Sigmoid colon (tissue), 7 donors: ENCODE measurements around the gene CD276. TPM values are rescaled to one million over a fixed set of nuclear protein-coding genes. Genes with fewer than 3 reads are reported as not detected.

ENCODE experiments used
- DNase-seq: peaks from one replicate; pipeline ENCODE4 v3.0.0-alpha.2; 2019
- H3K27ac ChIP-seq, 4 donors: fragments of 200-600 bp; sonication (generic); one replicate each; pipeline ENCODE4 v1.5.1; 2016 to 2019; ENCODE audit warnings: mild to moderate bottlenecking in 1 of 4
- H3K27me3 ChIP-seq, 3 donors: fragments of 200-600 bp; sonication (generic); one replicate each; pipeline ENCODE4 v1.5.1; 2019; ENCODE audit warnings: mild to moderate bottlenecking in 1 of 3
- H3K36me3 ChIP-seq, 4 donors: fragments of 200-600 bp; sonication (generic); one replicate each; pipeline ENCODE4 v1.5.1; 2016 to 2019
- H3K4me1 ChIP-seq, 4 donors: fragments of 200-600 bp; sonication (generic); one replicate each; pipeline ENCODE4 v1.5.1; 2017 to 2019
- H3K4me3 ChIP-seq, 4 donors: fragments of 200-600 bp; sonication (generic); one replicate each; pipeline ENCODE4 v1.5.1; 2017 to 2019; ENCODE audit warnings: mild to moderate bottlenecking in 2 of 4, moderate library complexity in 1 of 4
- H3K9me3 ChIP-seq, 4 donors: fragments of 200-600 bp in 3 of 4; sonication (generic) in 3 of 4; one replicate each; pipeline versions ENCODE4 v1.5.1 to v1.6.1; 2013 to 2019
- EP300 ChIP-seq, 4 donors: sonication (generic); formaldehyde crosslinking; IDR thresholded peaks; one replicate each; pipeline ENCODE4 v1.6.1; 2017; ENCODE audit warnings: antibody characterized with exemption in 4 of 4
- POLR2A ChIP-seq, 2 donors: fragments of 450-650 bp; IDR thresholded peaks; one replicate each; pipeline ENCODE4 v1.6.1; 2016; ENCODE audit warnings: antibody characterized with exemption in 2 of 2, mild to moderate bottlenecking in 2 of 2, moderate library complexity in 2 of 2
- POLR2AphosphoS5 ChIP-seq, 4 donors: sonication (generic); formaldehyde crosslinking; IDR thresholded peaks; one replicate each; pipeline ENCODE4 v1.6.1; 2017; ENCODE audit warnings: antibody characterized with exemption in 4 of 4
- WGBS, 2 donors: extraction: QIAGEN DNeasy Blood & Tissue Kit; methylation state at CpG; one replicate each; pipeline ENCODE4 v1.1.7; 2013; 5-methylcytosine and 5-hydroxymethylcytosine counted together
- intact Hi-C: fragments of 100-400 bp; cut with DNase I; formaldehyde crosslinking; loops from one replicate; pipeline ENCODE4 v1.15.1; 2023
- polyA plus RNA-seq, 3 donors: library from polyadenylated mRNA; stranded (reverse); fragments of 200-250 nt; gene quantifications; one replicate each; pipeline ENCODE4 v1.2.3, GENCODE V29; 2013
- total RNA-seq, 4 donors: library from RNA; depleted of rRNA; stranded (reverse); fragments of >200 nt; gene quantifications; one replicate each; pipeline ENCODE4 v1.1.0, GENCODE V29; 2016
- TF ChIP-seq, protein P1 (sequence below), 4 experiments: fragments of 450-650 bp in 3 of 4; fragments of 200-600 bp in 1 of 4; IDR thresholded peaks; one replicate each; pipeline ENCODE4 v1.5.1; 2016 to 2019; ENCODE audit warnings: antibody characterized with exemption in 4 of 4, mild to moderate bottlenecking in 3 of 4, moderate library complexity in 2 of 4
- donor health status: healthy with polysubstance abuse.
- donor health status: Bipolar disorder and iron deficiency.
- donor health status: healthy.

The CD276 gene
- total and polyA plus RNA-seq, 7 donors: 15.7 to 59.8 (median 29.8) TPM

GRCh38 chr15:73741321-73741836 lies 57.2 kb downstream of the CD276 start:
- TF ChIP-seq EP300 (IDR thresholded peaks at IDR 0.05) (no peak), POLR2AphosphoS5 (IDR thresholded peaks at IDR 0.05) (no peak), POLR2A (IDR thresholded peaks at IDR 0.05) (no peak)
- TF ChIP-seq, protein P1, sequence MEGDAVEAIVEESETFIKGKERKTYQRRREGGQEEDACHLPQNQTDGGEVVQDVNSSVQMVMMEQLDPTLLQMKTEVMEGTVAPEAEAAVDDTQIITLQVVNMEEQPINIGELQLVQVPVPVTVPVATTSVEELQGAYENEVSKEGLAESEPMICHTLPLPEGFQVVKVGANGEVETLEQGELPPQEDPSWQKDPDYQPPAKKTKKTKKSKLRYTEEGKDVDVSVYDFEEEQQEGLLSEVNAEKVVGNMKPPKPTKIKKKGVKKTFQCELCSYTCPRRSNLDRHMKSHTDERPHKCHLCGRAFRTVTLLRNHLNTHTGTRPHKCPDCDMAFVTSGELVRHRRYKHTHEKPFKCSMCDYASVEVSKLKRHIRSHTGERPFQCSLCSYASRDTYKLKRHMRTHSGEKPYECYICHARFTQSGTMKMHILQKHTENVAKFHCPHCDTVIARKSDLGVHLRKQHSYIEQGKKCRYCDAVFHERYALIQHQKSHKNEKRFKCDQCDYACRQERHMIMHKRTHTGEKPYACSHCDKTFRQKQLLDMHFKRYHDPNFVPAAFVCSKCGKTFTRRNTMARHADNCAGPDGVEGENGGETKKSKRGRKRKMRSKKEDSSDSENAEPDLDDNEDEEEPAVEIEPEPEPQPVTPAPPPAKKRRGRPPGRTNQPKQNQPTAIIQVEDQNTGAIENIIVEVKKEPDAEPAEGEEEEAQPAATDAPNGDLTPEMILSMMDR (IDR thresholded peaks at IDR 0.05): no peak
- intact Hi-C loops: no loop called here
- no peaks in the 10 kb centered on the region for H3K9me3 ChIP-seq

DNA sequence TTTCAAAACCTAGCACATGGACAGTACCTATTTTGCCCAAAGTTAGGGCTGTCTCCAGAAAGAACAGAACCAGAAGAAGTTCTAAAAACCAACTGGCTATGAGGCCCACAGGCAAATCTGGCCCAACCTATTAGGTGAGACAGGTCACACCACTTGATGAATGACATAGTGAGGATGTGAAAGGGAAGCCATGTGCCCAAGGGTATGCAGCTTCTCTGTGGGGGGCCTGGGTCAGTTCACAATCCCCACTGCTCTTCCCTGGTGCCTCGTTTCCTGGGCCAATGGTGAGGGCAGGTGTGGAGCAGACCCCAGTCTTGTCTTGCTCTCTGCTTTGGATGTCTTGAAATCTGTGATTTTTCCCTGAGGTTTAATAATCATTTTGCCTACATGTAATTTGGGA lies 60.1 kb downstream of the CD276 start:
- TF ChIP-seq POLR2A (IDR thresholded peaks at IDR 0.05) (no peak), EP300 (IDR thresholded peaks at IDR 0.05) (no peak), POLR2AphosphoS5 (IDR thresholded peaks at IDR 0.05) (no peak)
- TF ChIP-seq, protein P1 (IDR thresholded peaks at IDR 0.05): no peak
- 69 to 75% methylated on average over 1 of the region's 1 CpG for WGBS, 2 donors
- intact Hi-C loops: no loop called here

More at GRCh38 chr15:73741321-73741836, 57.2 kb downstream of the CD276 start:
- Histone ChIP-seq H3K36me3 (no peaks in the 10 kb centered on the region), H3K27me3 (no peaks in the 10 kb centered on the region), H3K4me3 (no peak overlapping the region), H3K4me1 (peaks cover 0 to 9% (median 7%) of the 10 kb centered on the region in 4 donors), H3K27ac (no peak overlapping the region)
- 65 to 73% methylated on average over 3 of the region's 3 CpGs for WGBS, 2 donors
- DNase-seq: no peak

GRCh38 chr15:73745073-73745472 lies 60.9 kb downstream of the CD276 start:
- Histone ChIP-seq H3K27me3 (no peaks in the 10 kb centered on the region), H3K4me1 (peaks cover 0 to 9% (median 7%) of the 10 kb centered on the region in 4 donors), H3K9me3 (no peaks in the 10 kb centered on the region), H3K27ac (no peak overlapping the region), H3K36me3 (no peaks in the 10 kb centered on the region), H3K4me3 (no peak overlapping the region)
- intact Hi-C loops: no loop called here
- WGBS, 2 donors: 61% methylated on average over 7 of the region's 7 CpGs
- TF ChIP-seq EP300 (IDR thresholded peaks at IDR 0.05) (no peak), POLR2A (IDR thresholded peaks at IDR 0.05) (no peak), POLR2AphosphoS5 (IDR thresholded peaks at IDR 0.05) (no peak)
- TF ChIP-seq, protein P1 (IDR thresholded peaks at IDR 0.05): no peak
- DNase-seq: no peak

More for the DNA sequence above, 60.1 kb downstream of the CD276 start:
- Histone ChIP-seq H3K9me3 (no peaks in the 10 kb centered on the region), H3K36me3 (no peaks in the 10 kb centered on the region), H3K4me3 (no peak overlapping the region), H3K4me1 (peaks cover 0 to 9% (median 7%) of the 10 kb centered on the region in 4 donors), H3K27me3 (no peaks in the 10 kb centered on the region), H3K27ac (no peak overlapping the region)
- no peak for DNase-seq

DNA sequence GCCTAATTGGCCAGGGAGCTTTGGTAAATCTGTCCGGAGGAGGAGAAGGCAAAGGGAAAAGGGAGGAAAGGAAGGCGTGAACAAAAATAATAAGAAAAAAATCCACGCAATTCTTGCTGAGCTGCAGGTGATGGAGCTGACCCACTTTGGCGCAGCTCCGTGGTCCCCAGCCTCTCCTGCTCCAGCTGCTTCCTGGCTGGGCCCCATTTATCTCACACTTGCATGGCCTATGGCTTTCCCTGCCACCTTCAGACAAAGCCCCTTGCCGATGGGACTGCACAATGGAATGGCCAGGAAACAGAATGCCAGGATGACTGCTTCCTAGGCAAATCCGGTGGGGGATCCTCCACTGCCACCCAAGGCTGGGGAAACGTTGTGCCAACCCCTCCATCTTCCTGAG lies 62.1 kb downstream of the CD276 start:
- peaks cover 0 to 18% (median 11%) of the 10 kb centered on the region in 4 donors for H3K4me1 ChIP-seq
- intact Hi-C loops: no loop called here
- H3K27me3 ChIP-seq: no peaks in the 10 kb centered on the region
- 59 to 73% methylated on average over 8 of the region's 8 CpGs for WGBS, 2 donors
- DNase-seq: no peak
- H3K4me3 ChIP-seq: no peak overlapping the region
- no peak overlapping the region for H3K27ac ChIP-seq
- TF ChIP-seq POLR2AphosphoS5 (IDR thresholded peaks at IDR 0.05): no peak
- TF ChIP-seq, protein P1 (IDR thresholded peaks at IDR 0.05): no peak
- no peak for TF ChIP-seq POLR2A (IDR thresholded peaks at IDR 0.05)
- no peak for TF ChIP-seq EP300 (IDR thresholded peaks at IDR 0.05)
- H3K9me3 ChIP-seq: no peaks in the 10 kb centered on the region
- H3K36me3 ChIP-seq: no peaks in the 10 kb centered on the region

DNA sequence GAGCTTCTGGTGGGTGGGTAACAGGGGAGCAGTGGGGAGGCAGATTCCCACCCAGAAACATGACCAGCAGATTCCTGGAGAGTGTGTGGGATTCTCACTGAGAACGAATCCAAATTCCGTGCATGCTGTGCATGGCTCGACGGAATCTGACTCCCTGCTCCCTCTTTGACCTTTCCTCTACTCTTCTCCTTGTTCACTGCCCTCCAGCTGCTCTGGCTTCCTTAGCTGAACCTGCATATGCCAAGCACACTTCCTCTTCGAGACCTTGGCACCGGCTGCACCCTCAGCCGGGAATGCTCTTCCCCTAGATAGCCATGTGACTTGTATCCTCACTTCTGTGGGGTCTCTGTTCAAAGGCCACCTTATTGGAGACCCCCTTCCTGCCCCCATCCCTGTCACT lies 62.7 kb downstream of the CD276 start:
- DNase-seq: no peak
- Histone ChIP-seq H3K27ac (no peak overlapping the region), H3K27me3 (no peaks in the 10 kb centered on the region), H3K9me3 (no peaks in the 10 kb centered on the region), H3K4me3 (no peak overlapping the region), H3K36me3 (no peaks in the 10 kb centered on the region), H3K4me1 (peaks cover 0 to 24% (median 17%) of the 10 kb centered on the region in 4 donors)
- WGBS, 2 donors: 11 to 31% methylated on average over 7 of the region's 7 CpGs
- TF ChIP-seq, protein P1 (IDR thresholded peaks at IDR 0.05): no peak
- TF ChIP-seq EP300 (IDR thresholded peaks at IDR 0.05) (no peak), POLR2A (IDR thresholded peaks at IDR 0.05) (no peak), POLR2AphosphoS5 (IDR thresholded peaks at IDR 0.05) (no peak)
- intact Hi-C loops: no loop called here
